GM23248 (cell line): Measurements from ENCODE around the gene L1CAM.

Experiments used
- EZH2 ChIP-seq: fragments of 200-600 bp; sonication (generic); IDR thresholded peaks from 2 replicates; pipeline ENCODE4 v1.6.1; 2018; ENCODE audit warnings: antibody characterized with exemption, mild to moderate bottlenecking; ENCODE audit not compliant: insufficient read depth, poor library complexity, severe bottlenecking
- EZH2phosphoT487 ChIP-seq: fragments of 200-600 bp; sonication (generic); IDR thresholded peaks from 2 replicates; pipeline ENCODE4 v1.6.1; 2018; ENCODE audit warnings: antibody characterized with exemption, moderate library complexity, mild to moderate bottlenecking, low read depth; ENCODE audit not compliant: insufficient read depth

GRCh38 chrX:153927922-153928760 lies 42.2 kb upstream of the L1CAM start:
- TF ChIP-seq EZH2 (no peak), EZH2phosphoT487 (no peak)
